ENCODE measurements around the gene ENTHD1.
"Not testable (repeated sequence)": the region's sequence is repeated elsewhere in the genome, so short reads cannot be mapped to it uniquely, and the experiment has no call there.

Gene ENTHD1

DNA sequence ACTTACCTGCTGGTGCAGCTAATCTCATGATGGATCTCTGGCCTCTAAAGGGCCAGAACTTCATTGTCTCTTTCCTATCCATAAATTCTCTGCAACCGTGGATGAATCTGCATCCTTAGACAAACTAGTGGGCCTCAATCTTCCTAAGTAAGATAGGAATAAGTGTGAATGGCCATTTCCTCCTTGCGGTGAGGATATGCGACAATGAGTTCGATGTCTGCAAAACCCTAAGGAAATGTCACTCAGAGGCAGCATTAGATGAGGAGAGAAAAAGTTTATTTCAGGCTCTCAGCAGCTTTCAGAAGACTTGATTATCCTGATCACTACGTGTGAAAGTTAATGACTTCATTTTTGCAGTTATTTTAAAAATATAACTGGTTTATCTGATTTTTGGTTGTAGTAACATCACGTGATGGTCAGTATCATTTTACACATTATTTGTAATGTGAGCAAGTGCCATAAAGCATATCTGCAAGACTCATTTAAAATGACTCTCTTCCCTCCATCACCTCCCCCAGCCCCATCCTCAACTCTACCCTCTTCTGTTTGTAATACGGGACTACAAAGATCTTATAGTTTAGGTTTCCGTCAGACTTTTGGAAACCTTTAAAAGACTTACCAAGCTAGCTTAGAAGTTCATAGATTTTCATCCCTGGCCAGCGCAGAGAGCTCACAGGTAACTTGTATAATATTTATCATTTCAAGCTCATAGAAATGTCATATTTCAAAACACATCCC lies 17.5 kb upstream of the ENTHD1 start:
- no peak overlapping the region for H3K4me3 ChIP-seq (ENCODE audit: low read depth, low read length)
- H3K36me3 ChIP-seq (ENCODE audit: insufficient read depth, low read length): no peaks in the 10 kb centered on the region
- H2AFZ ChIP-seq (ENCODE audit: low read length, unreplicated experiment): no peak overlapping the region
- no peaks in the 10 kb centered on the region for H3K79me2 ChIP-seq (ENCODE audit: control insufficient read depth, insufficient read depth, low read length, unreplicated experiment)
- H3K27me3 ChIP-seq (ENCODE audit: insufficient read depth, low read length): peaks cover 47% of the 10 kb centered on the region
- no peaks in the 10 kb centered on the region for H3K4me1 ChIP-seq (ENCODE audit: control insufficient read depth, insufficient read depth, low read length, unreplicated experiment)
- H3K27ac ChIP-seq (ENCODE audit: low read depth, low read length): no peak overlapping the region

DNA sequence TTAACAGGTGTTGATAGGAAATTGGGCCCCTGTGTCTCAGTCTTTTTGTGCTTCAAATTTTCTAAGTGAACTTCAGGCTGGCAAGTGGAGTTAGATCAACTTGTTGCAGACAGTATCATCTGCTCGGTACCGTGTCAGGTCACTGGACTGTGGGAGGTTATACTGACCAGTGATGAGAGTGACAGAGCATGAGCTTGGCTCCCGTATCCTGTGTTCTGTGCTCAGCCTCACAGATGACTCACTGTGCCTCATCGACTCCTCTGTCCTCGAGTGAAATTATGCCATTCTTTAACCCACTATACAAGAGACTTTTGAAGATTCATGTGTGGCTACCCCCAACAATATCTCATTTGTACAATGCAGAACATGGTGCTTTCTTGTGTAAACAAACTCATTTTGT lies 15.2 kb upstream of the ENTHD1 start:
- Histone ChIP-seq H3K79me2 (ENCODE audit: control insufficient read depth, insufficient read depth, low read length, unreplicated experiment) (no peaks in the 10 kb centered on the region), H3K4me3 (ENCODE audit: low read depth, low read length) (no peak overlapping the region), H3K36me3 (ENCODE audit: insufficient read depth, low read length) (no peaks in the 10 kb centered on the region), H3K27ac (ENCODE audit: low read depth, low read length) (no peak overlapping the region), H2AFZ (ENCODE audit: low read length, unreplicated experiment) (no peak overlapping the region), H3K4me1 (ENCODE audit: control insufficient read depth, insufficient read depth, low read length, unreplicated experiment) (no peaks in the 10 kb centered on the region), H3K27me3 (ENCODE audit: insufficient read depth, low read length) (peaks cover 44% of the 10 kb centered on the region)

DNA sequence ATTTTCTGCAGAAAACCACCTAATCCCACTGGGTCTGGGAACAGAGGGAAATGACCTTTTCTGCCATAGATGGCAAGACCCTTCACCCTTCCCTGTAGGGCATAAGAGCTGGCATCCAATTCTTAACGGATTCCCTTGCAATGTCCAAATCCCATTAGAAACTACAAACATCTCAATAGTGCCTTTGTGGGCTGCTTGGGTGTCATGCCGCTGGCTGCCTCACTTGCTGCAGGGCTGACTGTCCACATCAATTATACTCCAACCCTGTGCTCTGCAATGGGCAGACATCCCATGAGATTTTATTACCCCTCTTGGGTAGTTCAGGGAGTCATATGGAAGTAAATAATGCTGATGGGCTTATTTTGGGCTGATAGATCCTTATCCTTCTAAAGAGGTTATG lies 14.6 kb upstream of the ENTHD1 start:
- Histone ChIP-seq H2AFZ (ENCODE audit: low read length, unreplicated experiment) (no peak overlapping the region), H3K79me2 (ENCODE audit: control insufficient read depth, insufficient read depth, low read length, unreplicated experiment) (no peaks in the 10 kb centered on the region), H3K4me3 (ENCODE audit: low read depth, low read length) (no peak overlapping the region), H3K27me3 (ENCODE audit: insufficient read depth, low read length) (peaks cover 43% of the 10 kb centered on the region), H3K27ac (ENCODE audit: low read depth, low read length) (no peak overlapping the region), H3K4me1 (ENCODE audit: control insufficient read depth, insufficient read depth, low read length, unreplicated experiment) (no peaks in the 10 kb centered on the region), H3K36me3 (ENCODE audit: insufficient read depth, low read length) (no peaks in the 10 kb centered on the region)

DNA sequence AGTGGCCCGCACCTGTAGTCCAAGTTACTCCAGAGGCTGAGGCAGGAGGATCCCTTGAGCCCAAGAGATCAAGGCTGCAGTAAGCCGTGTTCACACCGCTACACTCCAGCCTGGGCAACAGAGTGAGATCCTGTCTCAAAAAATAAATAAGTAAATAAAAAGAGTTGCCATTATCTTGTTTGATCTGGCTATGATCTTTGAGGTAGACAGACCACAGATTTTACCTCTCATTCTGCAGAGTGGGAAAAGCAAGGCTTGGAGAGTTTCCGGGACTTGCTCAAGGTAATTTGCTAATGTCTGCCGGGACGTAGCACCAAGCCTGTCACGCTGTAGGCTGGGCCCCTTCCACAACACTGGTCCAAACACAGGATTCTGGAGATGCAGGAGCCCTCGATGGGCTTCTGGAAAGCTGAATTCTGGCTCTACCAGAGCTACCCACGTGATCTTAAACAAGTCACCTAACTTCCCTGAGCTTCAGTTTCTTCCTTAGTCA lies 14.1 kb upstream of the ENTHD1 start:
- H3K4me3 ChIP-seq (ENCODE audit: low read depth, low read length): no peak overlapping the region
- no peak overlapping the region for H2AFZ ChIP-seq (ENCODE audit: low read length, unreplicated experiment)
- H3K36me3 ChIP-seq (ENCODE audit: insufficient read depth, low read length): no peaks in the 10 kb centered on the region
- peaks cover 48% of the 10 kb centered on the region for H3K27me3 ChIP-seq (ENCODE audit: insufficient read depth, low read length)
- no peaks in the 10 kb centered on the region for H3K79me2 ChIP-seq (ENCODE audit: control insufficient read depth, insufficient read depth, low read length, unreplicated experiment)
- H3K4me1 ChIP-seq (ENCODE audit: control insufficient read depth, insufficient read depth, low read length, unreplicated experiment): no peaks in the 10 kb centered on the region
- no peak overlapping the region for H3K27ac ChIP-seq (ENCODE audit: low read depth, low read length)

DNA sequence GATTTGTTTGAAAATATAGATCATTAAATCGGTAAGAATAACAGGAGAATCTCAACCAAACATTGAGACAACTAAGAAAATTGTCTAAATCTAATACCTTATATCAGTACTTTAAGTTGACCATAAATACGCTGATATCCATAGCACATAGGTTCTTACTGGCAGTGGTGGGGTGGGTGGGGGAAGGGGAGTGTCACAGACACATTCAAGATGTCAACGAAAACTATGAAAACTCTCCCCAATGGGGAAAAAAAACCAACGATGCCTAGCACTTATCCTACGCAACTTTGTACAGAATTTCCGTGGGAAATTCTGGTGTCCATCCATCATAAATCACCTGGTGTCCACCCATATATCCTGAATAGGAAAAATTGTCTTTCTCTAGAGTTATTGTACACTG lies 13.5 kb upstream of the ENTHD1 start:
- no peaks in the 10 kb centered on the region for H3K36me3 ChIP-seq (ENCODE audit: insufficient read depth, low read length)
- no peaks in the 10 kb centered on the region for H3K79me2 ChIP-seq (ENCODE audit: control insufficient read depth, insufficient read depth, low read length, unreplicated experiment)
- no peaks in the 10 kb centered on the region for H3K4me1 ChIP-seq (ENCODE audit: control insufficient read depth, insufficient read depth, low read length, unreplicated experiment)
- no peak overlapping the region for H2AFZ ChIP-seq (ENCODE audit: low read length, unreplicated experiment)
- no peak overlapping the region for H3K27ac ChIP-seq (ENCODE audit: low read depth, low read length)
- H3K4me3 ChIP-seq (ENCODE audit: low read depth, low read length): no peak overlapping the region
- peaks cover 49% of the 10 kb centered on the region for H3K27me3 ChIP-seq (ENCODE audit: insufficient read depth, low read length)

DNA sequence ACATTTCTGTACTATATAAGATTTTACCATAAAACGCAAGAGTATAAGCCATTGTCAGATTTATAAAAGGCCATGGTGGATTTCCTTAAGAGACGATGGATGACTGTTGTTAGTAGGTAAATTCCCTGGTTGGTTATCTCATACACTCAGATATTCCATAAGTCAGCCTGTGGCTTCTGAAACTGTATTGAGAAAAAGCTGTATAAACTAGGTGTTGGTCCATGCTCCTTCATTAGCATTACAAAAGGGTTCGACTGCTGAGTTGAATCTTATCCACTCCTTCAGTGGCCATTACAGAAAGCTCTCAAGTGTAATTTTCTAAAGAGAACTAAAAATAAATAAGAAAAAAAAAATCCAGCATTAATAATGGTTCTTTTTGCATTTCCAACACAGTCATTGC lies 12.6 kb upstream of the ENTHD1 start:
- Histone ChIP-seq H3K79me2 (ENCODE audit: control insufficient read depth, insufficient read depth, low read length, unreplicated experiment) (no peaks in the 10 kb centered on the region), H3K36me3 (ENCODE audit: insufficient read depth, low read length) (no peaks in the 10 kb centered on the region), H3K27ac (ENCODE audit: low read depth, low read length) (no peak overlapping the region), H3K27me3 (ENCODE audit: insufficient read depth, low read length) (peaks cover 58% of the 10 kb centered on the region), H2AFZ (ENCODE audit: low read length, unreplicated experiment) (no peak overlapping the region), H3K4me1 (ENCODE audit: control insufficient read depth, insufficient read depth, low read length, unreplicated experiment) (no peaks in the 10 kb centered on the region), H3K4me3 (ENCODE audit: low read depth, low read length) (no peak overlapping the region)

DNA sequence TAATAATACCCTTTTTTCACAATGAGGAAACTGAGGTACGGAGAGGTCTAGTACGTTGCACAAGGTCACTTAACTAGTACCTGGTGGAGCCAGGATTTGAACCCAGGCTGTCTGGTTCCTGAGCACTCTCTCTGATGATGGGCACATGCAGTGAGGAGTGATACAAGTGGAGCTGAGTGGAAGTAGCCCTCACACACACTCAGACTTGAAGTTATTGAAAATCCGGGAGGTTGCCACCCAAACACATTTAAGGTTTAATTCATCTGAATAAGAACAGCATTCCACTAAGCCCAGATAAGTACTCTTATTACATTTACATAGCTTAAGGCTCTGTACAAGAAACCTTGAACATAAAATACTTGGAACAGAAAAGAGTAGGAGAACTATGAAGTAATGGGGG lies 12.1 kb upstream of the ENTHD1 start:
- H3K4me3 ChIP-seq (ENCODE audit: low read depth, low read length): no peak overlapping the region
- no peak overlapping the region for H3K27ac ChIP-seq (ENCODE audit: low read depth, low read length)
- H3K36me3 ChIP-seq (ENCODE audit: insufficient read depth, low read length): no peaks in the 10 kb centered on the region
- peaks cover 63% of the 10 kb centered on the region for H3K27me3 ChIP-seq (ENCODE audit: insufficient read depth, low read length)
- no peaks in the 10 kb centered on the region for H3K4me1 ChIP-seq (ENCODE audit: control insufficient read depth, insufficient read depth, low read length, unreplicated experiment)
- H3K79me2 ChIP-seq (ENCODE audit: control insufficient read depth, insufficient read depth, low read length, unreplicated experiment): no peaks in the 10 kb centered on the region
- H2AFZ ChIP-seq (ENCODE audit: low read length, unreplicated experiment): no peak overlapping the region

DNA sequence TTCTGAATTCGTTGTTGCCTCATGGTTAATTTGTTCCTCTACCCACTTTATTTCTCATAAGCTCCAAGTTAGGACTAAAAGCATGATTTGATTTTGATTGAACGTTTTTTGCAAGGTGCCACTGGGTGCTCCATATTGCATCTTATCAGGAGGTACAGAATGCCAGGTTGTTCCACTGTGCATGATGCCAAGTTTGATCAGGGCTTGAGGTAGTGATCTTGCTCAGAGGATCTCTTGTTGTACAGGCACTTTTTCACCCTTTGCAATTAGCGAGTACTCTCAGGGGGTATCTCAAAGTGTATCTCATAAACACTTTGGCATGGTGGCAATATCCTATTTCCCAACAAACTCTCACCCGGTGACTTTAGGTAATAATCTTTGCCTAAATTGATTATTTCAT lies 11.3 kb upstream of the ENTHD1 start:
- no peak overlapping the region for H3K4me3 ChIP-seq (ENCODE audit: low read depth, low read length)
- no peak overlapping the region for H3K27ac ChIP-seq (ENCODE audit: low read depth, low read length)
- no peaks in the 10 kb centered on the region for H3K4me1 ChIP-seq (ENCODE audit: control insufficient read depth, insufficient read depth, low read length, unreplicated experiment)
- H2AFZ ChIP-seq (ENCODE audit: low read length, unreplicated experiment): no peak overlapping the region
- peaks cover 71% of the 10 kb centered on the region for H3K27me3 ChIP-seq (ENCODE audit: insufficient read depth, low read length)
- H3K36me3 ChIP-seq (ENCODE audit: insufficient read depth, low read length): no peaks in the 10 kb centered on the region
- H3K79me2 ChIP-seq (ENCODE audit: control insufficient read depth, insufficient read depth, low read length, unreplicated experiment): no peaks in the 10 kb centered on the region

DNA sequence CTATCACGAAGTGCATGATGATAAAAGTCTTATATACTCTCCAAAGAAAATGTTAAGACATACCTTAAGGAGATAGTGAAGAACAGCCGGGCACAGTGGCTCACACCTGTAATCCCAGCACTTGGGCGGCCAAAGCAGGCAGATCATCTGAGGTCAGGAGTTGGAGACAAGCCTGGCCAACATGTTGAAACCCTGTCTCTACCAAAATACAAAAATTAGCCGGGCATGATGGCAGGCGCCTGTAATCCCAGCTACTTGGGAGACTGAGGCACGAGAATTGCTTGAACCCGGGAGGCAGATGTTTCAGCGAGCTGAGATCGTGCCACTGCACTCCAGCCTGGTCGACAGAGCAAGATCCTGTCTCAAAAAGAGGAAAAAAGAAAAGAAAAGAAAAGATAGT lies 10.5 kb upstream of the ENTHD1 start:
- not testable (repeated sequence) for H2AFZ ChIP-seq (ENCODE audit: low read length, unreplicated experiment); H3K4me3 ChIP-seq (ENCODE audit: low read depth, low read length); H3K4me1 ChIP-seq (ENCODE audit: control insufficient read depth, insufficient read depth, low read length, unreplicated experiment); H3K79me2 ChIP-seq (ENCODE audit: control insufficient read depth, insufficient read depth, low read length, unreplicated experiment); H3K27ac ChIP-seq (ENCODE audit: low read depth, low read length); H3K36me3 ChIP-seq (ENCODE audit: insufficient read depth, low read length)
- H3K27me3 ChIP-seq (ENCODE audit: insufficient read depth, low read length): peaks cover 77% of the 10 kb centered on the region

DNA sequence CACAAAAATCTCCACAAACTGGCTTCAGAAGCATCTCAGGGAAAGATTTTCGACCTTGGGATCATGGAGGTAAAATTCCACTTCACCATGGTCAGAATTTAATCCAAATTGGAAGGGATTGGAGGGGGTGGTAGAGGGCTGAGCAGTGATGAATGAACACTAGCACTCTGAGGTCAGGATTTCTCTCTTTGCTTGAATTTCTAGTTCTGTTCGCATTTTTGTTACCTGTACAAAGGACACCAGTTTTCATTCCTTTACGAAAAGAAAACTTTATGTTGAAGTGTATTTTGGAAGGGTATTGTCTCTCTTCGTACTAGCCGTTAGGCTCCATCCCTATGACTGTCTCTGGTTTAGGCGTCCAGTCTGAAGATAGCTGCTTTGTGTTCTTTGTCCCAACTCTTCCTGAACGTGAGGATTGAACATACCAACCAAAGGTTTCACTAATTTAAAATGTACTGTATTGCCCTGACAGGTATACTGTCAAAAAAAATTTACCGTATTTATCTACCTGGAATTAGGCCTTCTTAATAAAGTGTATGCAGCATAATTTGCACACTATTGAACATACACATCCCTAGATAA lies 8.1 kb upstream of the ENTHD1 start:
- Histone ChIP-seq H3K27me3 (ENCODE audit: insufficient read depth, low read length) (peaks cover 77% of the 10 kb centered on the region), H3K36me3 (ENCODE audit: insufficient read depth, low read length) (no peaks in the 10 kb centered on the region), H3K4me3 (ENCODE audit: low read depth, low read length) (no peak overlapping the region), H3K27ac (ENCODE audit: low read depth, low read length) (no peak overlapping the region), H2AFZ (ENCODE audit: low read length, unreplicated experiment) (no peak overlapping the region), H3K4me1 (ENCODE audit: control insufficient read depth, insufficient read depth, low read length, unreplicated experiment) (no peaks in the 10 kb centered on the region), H3K79me2 (ENCODE audit: control insufficient read depth, insufficient read depth, low read length, unreplicated experiment) (no peaks in the 10 kb centered on the region)
